ENCODE measurements around the gene ZNF500. TPM values are rescaled to one million over a fixed set of nuclear protein-coding genes. Genes with fewer than 3 reads are reported as not detected.

Gene ZNF500
- total RNA-seq, 1 experiment from 2014 or later = 20.1 TPM

- peak within 1 kb of the TSS; percentile 97 for H3K4me3 ChIP-seq (replicated peaks in 1 of 2; ENCODE audit: low read depth in 1 of 2, low read length in 2 of 2)
- peak within 1 kb of the TSS; percentile 96 for H3K4me2 ChIP-seq (ENCODE audit: low read length)
- RAD21 ChIA-PET (ENCODE audit: low non-redundant PET in 1 of 2, low total read pairs in 2 of 2, uncharacterized antibody in 2 of 2, unreplicated experiment in 2 of 2) = interaction anchor here in 1 of 2 experiments (1.0 kb wide), 2 partner anchors 40 to 181 kb away, joined by 3 read pairs; no protein-coding TSS in a partner anchor
- intact Hi-C loops (cut with micrococcal nuclease) = loop anchor here (1.0 to 5.0 kb wide), 4 partner anchors 33 to 223 kb away; partner anchors contain the start of genes ROGDI, SEC14L5 and ZNF500
- peak within 1 kb of the TSS; percentile 94 for H3K9ac ChIP-seq (ENCODE audit: low read length)
- DNase-seq (ENCODE audit: low read depth, low spot score) = peak; percentile 92
- no TSS peak for BruUV-seq (replicated peaks)
- H3K27ac ChIP-seq (ENCODE audit: low read depth, low read length) = peak within 1 kb of the TSS; percentile 83
- H2AFZ ChIP-seq (ENCODE audit: low read depth, low read length, poor library complexity, severe bottlenecking) = peak within 1 kb of the TSS; percentile 31
- H4K20me1 ChIP-seq (ENCODE audit: insufficient read depth) = no peaks in the 10 kb centered on the region
- TF ChIP-seq MAX (IDR thresholded peaks at IDR 0.05) = peak; percentile 91
- TF ChIP-seq SRF (IDR thresholded peaks at IDR 0.05; ENCODE audit: low read depth) = peak; percentile 61; the same call in 1 of the 2 replicates
- TF ChIP-seq EGR1 (IDR thresholded peaks at IDR 0.05; ENCODE audit: low read depth) = peak; percentile 56; the same call in 1 of the 2 replicates
- no peak for TF ChIP-seq EZH2 (IDR thresholded peaks at IDR 0.05)
- TF ChIP-seq SP1 (IDR thresholded peaks at IDR 0.05; ENCODE audit: low read depth) = peak; percentile 80
- TF ChIP-seq POLR2AphosphoS5 (IDR thresholded peaks at IDR 0.05; ENCODE audit: low read depth, low read length) = peak; percentile 71
- TF ChIP-seq, protein P1, sequence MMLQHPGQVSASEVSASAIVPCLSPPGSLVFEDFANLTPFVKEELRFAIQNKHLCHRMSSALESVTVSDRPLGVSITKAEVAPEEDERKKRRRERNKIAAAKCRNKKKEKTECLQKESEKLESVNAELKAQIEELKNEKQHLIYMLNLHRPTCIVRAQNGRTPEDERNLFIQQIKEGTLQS (IDR thresholded peaks at IDR 0.05) = no peak
- TF ChIP-seq YY1 (IDR thresholded peaks at IDR 0.05; ENCODE audit: extremely low read depth, insufficient replicate concordance, low read depth, low read length) = peak; percentile 68
- TF ChIP-seq POLR2A (IDR thresholded peaks at IDR 0.05; ENCODE audit: borderline replicate concordance, extremely low read depth, insufficient read depth, insufficient read length) = peak; percentile 57
- no peak for TF ChIP-seq ZNF274 (IDR thresholded peaks at IDR 0.05; ENCODE audit: low read depth, low read length)
- TF ChIP-seq, protein P2, sequence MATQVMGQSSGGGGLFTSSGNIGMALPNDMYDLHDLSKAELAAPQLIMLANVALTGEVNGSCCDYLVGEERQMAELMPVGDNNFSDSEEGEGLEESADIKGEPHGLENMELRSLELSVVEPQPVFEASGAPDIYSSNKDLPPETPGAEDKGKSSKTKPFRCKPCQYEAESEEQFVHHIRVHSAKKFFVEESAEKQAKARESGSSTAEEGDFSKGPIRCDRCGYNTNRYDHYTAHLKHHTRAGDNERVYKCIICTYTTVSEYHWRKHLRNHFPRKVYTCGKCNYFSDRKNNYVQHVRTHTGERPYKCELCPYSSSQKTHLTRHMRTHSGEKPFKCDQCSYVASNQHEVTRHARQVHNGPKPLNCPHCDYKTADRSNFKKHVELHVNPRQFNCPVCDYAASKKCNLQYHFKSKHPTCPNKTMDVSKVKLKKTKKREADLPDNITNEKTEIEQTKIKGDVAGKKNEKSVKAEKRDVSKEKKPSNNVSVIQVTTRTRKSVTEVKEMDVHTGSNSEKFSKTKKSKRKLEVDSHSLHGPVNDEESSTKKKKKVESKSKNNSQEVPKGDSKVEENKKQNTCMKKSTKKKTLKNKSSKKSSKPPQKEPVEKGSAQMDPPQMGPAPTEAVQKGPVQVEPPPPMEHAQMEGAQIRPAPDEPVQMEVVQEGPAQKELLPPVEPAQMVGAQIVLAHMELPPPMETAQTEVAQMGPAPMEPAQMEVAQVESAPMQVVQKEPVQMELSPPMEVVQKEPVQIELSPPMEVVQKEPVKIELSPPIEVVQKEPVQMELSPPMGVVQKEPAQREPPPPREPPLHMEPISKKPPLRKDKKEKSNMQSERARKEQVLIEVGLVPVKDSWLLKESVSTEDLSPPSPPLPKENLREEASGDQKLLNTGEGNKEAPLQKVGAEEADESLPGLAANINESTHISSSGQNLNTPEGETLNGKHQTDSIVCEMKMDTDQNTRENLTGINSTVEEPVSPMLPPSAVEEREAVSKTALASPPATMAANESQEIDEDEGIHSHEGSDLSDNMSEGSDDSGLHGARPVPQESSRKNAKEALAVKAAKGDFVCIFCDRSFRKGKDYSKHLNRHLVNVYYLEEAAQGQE (IDR thresholded peaks at IDR 0.05; ENCODE audit: low read depth) = no peak
- peak; percentile 74; the same call in 1 of the 2 replicates for TF ChIP-seq SIN3A (IDR thresholded peaks at IDR 0.05; ENCODE audit: low read depth)
- no peak for TF ChIP-seq RAD21 (IDR thresholded peaks at IDR 0.05; ENCODE audit: low read depth)
- peak; percentile 55 for TF ChIP-seq TCF7L2 (IDR thresholded peaks at IDR 0.05; ENCODE audit: borderline replicate concordance, extremely low read depth, insufficient read depth, insufficient read length)
- TF ChIP-seq ZFX (IDR thresholded peaks at IDR 0.05) = peak; percentile 86; the same call in 1 of the 2 replicates
- peaks cover 3 to 9% of the 10 kb centered on the region in 2 experiments; a peak in 2 of 4 replicates for H3K36me3 ChIP-seq (ENCODE audit: control insufficient read depth in 1 of 2, insufficient read depth in 2 of 2, low read length in 2 of 2)
- H3K9me3 ChIP-seq (ENCODE audit: control insufficient read depth in 1 of 2, insufficient read depth in 1 of 2, low read depth in 1 of 2, low read length in 2 of 2) = no peaks in the 10 kb centered on the region
- ATAC-seq = peak; percentile 94
- POLR2A ChIA-PET = interaction anchor here (0.7 to 1.9 kb wide), 8 partner anchors 10 to 211 kb away, joined by 3 to 8 read pairs (median 4); partner anchors contain the start of gene ROGDI
- peaks cover 29% of the 10 kb centered on the region for H3K79me2 ChIP-seq (ENCODE audit: insufficient read depth, low read length)
- H3K27me3 ChIP-seq (ENCODE audit: insufficient read depth, low read length) = no peaks in the 10 kb centered on the region
- CTCF ChIA-PET = interaction anchor here (1.5 to 1.6 kb wide), 3 partner anchors 10 to 222 kb away, joined by 3 to 11 read pairs (median 4); partner anchors contain the start of gene MGRN1
- H3K4me1 ChIP-seq (ENCODE audit: control insufficient read depth in 1 of 2, insufficient read depth in 2 of 2, low read length in 2 of 2) = peaks cover 8 to 19% of the 10 kb centered on the region in 2 experiments
- no peaks in the 10 kb centered on the region for H3K9me2 ChIP-seq (ENCODE audit: insufficient read depth)
These were observed 32.8 kb downstream of the ZNF500 start, which contains the start of the genes ANKS3 and DNAAF8 for GRCh38 chr16:4734063-4734729. TSS of gene ANKS3 (minus strand) at chr16:4734271. CDS start at chr16:4730149, 4,122 bp downstream. TSS of gene DNAAF8 (plus strand) at chr16:4734537. CDS start at chr16:4736515, 1,978 bp downstream.
